K562 (cell line): ENCODE data around the gene GALNT18. TPM values are rescaled to one million over a fixed set of nuclear protein-coding genes. Genes with fewer than 3 reads are reported as not detected.

Source experiments
- ATAC-seq: fragments of 200-7000 bp; cut with Tn5 transposase; 3 replicates; pipeline ENCODE4 v1.9.1; 2020; ENCODE audit warnings: moderate library complexity
- BruUV-seq: library from RNA; stranded (reverse); fragments of 400-500 nt; replicated peaks from 2 replicates; lab custom pipeline; 2021; lab: Mats Ljungman, UMichigan
- CTCF ChIA-PET: fragments of 300-600 bp; formaldehyde crosslinking; extraction: SDS; loops from one replicate; lab custom pipeline; 2021; ENCODE audit warnings: low intra/inter-chr PET ratio; lab: Yijun Ruan, JAX
- POLR2A ChIA-PET: fragments of 300-600, 350-650 bp; sonication (Branson Sonifier 250); formaldehyde crosslinking; extraction: SDS; loops from one replicate; lab custom pipeline; 2021; ENCODE audit warnings: antibody characterized with exemption, inconsistent platforms; lab: Yijun Ruan, JAX
- DNase-seq, 4 experiments: peaks; one replicate each; pipeline versions ENCODE4 v3.0.0 to v3.0.0-alpha.2; 2011 to 2018; ENCODE audit warnings: low spot score in 3 of 4, mixed read lengths in 3 of 4; ENCODE audit errors: extremely low read depth in 1 of 4
- FAIRE-seq: peaks from 2 replicates; lab custom pipeline; 2011; peaks lifted over from hg19 to GRCh38; lab: Jason Lieb, UNC
- H2AFZ ChIP-seq: 2 replicates; pipeline ENCODE4 v1.6.0; 2011; ENCODE audit warnings: low read depth, low read length, control low read depth, inconsistent platforms
- H3K27ac ChIP-seq: fragments of 200-600 bp; 3 replicates; pipeline ENCODE4 v1.8.0; 2011; ENCODE audit warnings: low read depth, mild to moderate bottlenecking, control low read depth, inconsistent platforms, low read length, moderate library complexity, mixed read lengths; ENCODE audit errors: extremely low read depth
- H3K27me3 ChIP-seq, 2 experiments: fragments of 300-600 bp in 1 of 2; 2 replicates in 1 of 2; 3 replicates in 1 of 2; pipeline versions ENCODE4 v1.6.0 to v1.8.0; 2011; ENCODE audit warnings: inconsistent platforms in 2 of 2, low read length in 2 of 2, mild to moderate bottlenecking in 1 of 2, mixed read lengths in 1 of 2, moderate library complexity in 1 of 2; ENCODE audit not compliant: control insufficient read depth in 2 of 2, insufficient read depth in 2 of 2
- H3K36me3 ChIP-seq: fragments of 300-600 bp; 3 replicates; pipeline ENCODE4 v1.8.0; 2011; ENCODE audit warnings: mild to moderate bottlenecking, low read length, inconsistent platforms; ENCODE audit not compliant: control insufficient read depth, insufficient read depth
- H3K4me1 ChIP-seq, 2 experiments: fragments of 200-600 bp in 1 of 2; replicated peaks in 1 of 2; 2 replicates in 1 of 2; 3 replicates in 1 of 2; pipeline versions ENCODE4 v1.5.1 to v1.8.0; 2011; ENCODE audit warnings: inconsistent platforms in 2 of 2, low read length in 2 of 2, mild to moderate bottlenecking in 1 of 2, mixed read lengths in 1 of 2, moderate library complexity in 1 of 2; ENCODE audit not compliant: control insufficient read depth in 2 of 2, insufficient read depth in 2 of 2
- H3K4me2 ChIP-seq: 2 replicates; pipeline ENCODE4 v1.6.1; 2011; ENCODE audit warnings: low read length, control low read depth, inconsistent platforms, mixed read lengths; ENCODE audit not compliant: insufficient read depth
- H3K4me3 ChIP-seq: fragments of 200-600 bp; sonication (generic), shearing (Covaris generic); 2 replicates; pipeline ENCODE4 v1.5.1; 2016; ENCODE audit warnings: control low read depth, inconsistent platforms
- H3K79me2 ChIP-seq: fragments of 200-600 bp; 3 replicates; pipeline ENCODE4 v1.8.0; 2011; ENCODE audit warnings: low read length, inconsistent platforms; ENCODE audit not compliant: control insufficient read depth, insufficient read depth
- H3K9ac ChIP-seq, 2 experiments: 2 replicates each; pipeline versions ENCODE4 v1.6.0 to v1.6.1; 2011; ENCODE audit warnings: low read depth in 2 of 2, low read length in 2 of 2, control low read depth in 1 of 2, inconsistent platforms in 1 of 2, mild to moderate bottlenecking in 1 of 2, mixed read lengths in 1 of 2; ENCODE audit not compliant: insufficient read depth in 1 of 2
- H3K9me1 ChIP-seq: one replicate; pipeline ENCODE4 v1.6.0; 2011; ENCODE audit warnings: inconsistent platforms, mild to moderate bottlenecking, low read length, moderate library complexity; ENCODE audit not compliant: control insufficient read depth, insufficient read depth
- H3K9me3 ChIP-seq: replicated peaks from 2 replicates; pipeline ENCODE4 v1.5.1; 2011; ENCODE audit warnings: low read depth, low read length, inconsistent platforms; ENCODE audit not compliant: control insufficient read depth, insufficient read depth
- H4K20me1 ChIP-seq: replicated peaks from 2 replicates; pipeline ENCODE4 v1.6.1; 2011; ENCODE audit warnings: low read length, inconsistent platforms, mixed read lengths; ENCODE audit not compliant: control insufficient read depth, insufficient read depth
- DDX20 ChIP-seq: fragments of 450-650 bp; IDR thresholded peaks from 2 replicates; pipeline ENCODE4 v1.6.1; 2016; ENCODE audit warnings: missing genetic modification characterization, low read depth, mild to moderate bottlenecking, missing compliant biosample characterization, moderate library complexity
- FOXP1 ChIP-seq: sonication (generic); formaldehyde crosslinking; IDR thresholded peaks from 2 replicates; pipeline ENCODE4 v1.8.0; 2022; ENCODE audit warnings: mild to moderate bottlenecking, missing genetic modification reagents
- KLF1 ChIP-seq: fragments of 450-650 bp; IDR thresholded peaks from 2 replicates; pipeline ENCODE4 v1.6.1; 2016; ENCODE audit warnings: missing genetic modification characterization, missing compliant biosample characterization
- NRF1 ChIP-seq, 2 experiments: fragments of 450-650 bp; IDR thresholded peaks in 1 of 2; conservative IDR thresholded peaks in 1 of 2; 2 replicates each; pipeline ENCODE4 v1.6.1; 2014; ENCODE audit warnings: mild to moderate bottlenecking in 2 of 2
- POLR2AphosphoS5 ChIP-seq: IDR thresholded peaks from 2 replicates; pipeline ENCODE4 v1.6.1; 2011; ENCODE audit warnings: mild to moderate bottlenecking, low read depth, low read length, moderate library complexity; ENCODE audit not compliant: control insufficient read depth, insufficient read depth
- POLR2G ChIP-seq: fragments of 200-400 bp; formaldehyde crosslinking; IDR thresholded peaks from 2 replicates; pipeline ENCODE4 v1.6.1; 2017; ENCODE audit warnings: low read depth, mild to moderate bottlenecking, antibody characterized with exemption, low read length, moderate library complexity
- TAF15 ChIP-seq: fragments of 200-400 bp; formaldehyde crosslinking; IDR thresholded peaks from 2 replicates; pipeline ENCODE4 v1.6.1; 2017; ENCODE audit warnings: mild to moderate bottlenecking, low read depth, low read length, moderate library complexity
- WGBS: fragments of 100-300 bp; shearing (Covaris generic); methylation state at CpG from one replicate; pipeline ENCODE4 v1.1.6; 2016; ENCODE audit warnings: low coverage, mixed read lengths; ENCODE audit not compliant: insufficient coverage; ENCODE audit errors: missing lambda C conversion rate; 5-methylcytosine and 5-hydroxymethylcytosine counted together
- in situ Hi-C: fragments of 300-500 bp; cut with MboI; formaldehyde crosslinking; loops from 4 replicates; pipeline ENCODE4 v1.15.0; 2018; ENCODE audit warnings: inconsistent platforms, mixed read lengths
- intact Hi-C: fragments of 100-400 bp; cut with micrococcal nuclease; formaldehyde crosslinking; loops from 2 replicates; pipeline ENCODE4 v1.14.2; 2022
- polyA plus RNA-seq, 8 experiments: library from polyadenylated mRNA; depleted of rRNA in 4 of 8; stranded (reverse) in 5 of 8; unstranded in 3 of 8; fragments of >200 nt; fragmentation: Nextera tagmentation in 2 of 8; fragmentation: Illumina TruSeq in 1 of 8; extraction: Ambion mirVana in 2 of 8; extraction: Trizol in 1 of 8; gene quantifications; 2 replicates each; pipeline versions ENCODE4 v1.2.1 to v1.2.3, GENCODE V29; 2011 to 2014; ENCODE audit warnings: inconsistent platforms in 1 of 8, missing spikeins in 1 of 8
- total RNA-seq, 7 experiments: library from RNA; depleted of rRNA in 6 of 7; stranded (reverse); fragments of >200 nt in 6 of 7; fragmentation: Illumina TruSeq in 2 of 7; extraction: Trizol in 2 of 7; gene quantifications; 2 replicates each; pipeline versions ENCODE4 v1.2.1 to v1.2.3, GENCODE V29; 2011 to 2021; ENCODE audit warnings: low replicate concordance in 1 of 7

Gene GALNT18
- total and polyA plus RNA-seq, 9 of the 15 experiments (the other 6 are each of a cell fraction or from before 2014, with no cell fraction given) = not detected

GRCh38 chr11:11290354-11290753 lies 331.5 kb downstream of the GALNT18 start:
- Histone ChIP-seq H3K27me3 (peaks cover 2 to 23% of the 10 kb centered on the region in 2 experiments; a peak in 4 of 5 replicates), H3K4me1 (no peaks in the 10 kb centered on the region), H3K4me3 (no peak overlapping the region), H3K9ac (no peak overlapping the region)
- POLR2A ChIA-PET = no interaction called here
- DNase-seq = no peak
- intact Hi-C loops = no loop called here
- 0% methylated on average over 4 of the region's 4 CpGs for WGBS
- in situ Hi-C loops = no loop called here
- no peak for TF ChIP-seq POLR2G
- no peak for TF ChIP-seq FOXP1
- TF ChIP-seq TAF15 = no peak
- TF ChIP-seq NRF1 (conservative IDR thresholded peaks at IDR 0.05 in 1 of 2, IDR thresholded peaks at IDR 0.05 in 1 of 2) = no peak
- TF ChIP-seq POLR2AphosphoS5 = no peak
- no peak for TF ChIP-seq DDX20 (tag)
- no peak for TF ChIP-seq KLF1 (tag)
- TF ChIP-seq, all 486 proteins: peak for 0
- H3K36me3 ChIP-seq = no peaks in the 10 kb centered on the region
- H3K9me3 ChIP-seq = no peaks in the 10 kb centered on the region
- H4K20me1 ChIP-seq = 0 out of 2 replicates have a peak, but pooled peaks cover 5% of the 10 kb centered on the region
- no peaks in the 10 kb centered on the region for H3K79me2 ChIP-seq
- no peaks in the 10 kb centered on the region for H3K9me1 ChIP-seq
- no TSS peak for BruUV-seq
- no peak for FAIRE-seq
- H3K4me2 ChIP-seq = no peak overlapping the region
- ATAC-seq = no peak
- CTCF ChIA-PET = no interaction called here
- H3K27ac ChIP-seq = no peak overlapping the region
- no peak overlapping the region for H2AFZ ChIP-seq
